Esophagus squamous epithelium (tissue), 5 donors: ENCODE data around the gene DIDO1. TPM values are rescaled to one million over a fixed set of nuclear protein-coding genes. Genes with fewer than 3 reads are reported as not detected.

Source experiments
- DNase-seq: peaks from one replicate; lab custom pipeline; 2025; lab: John Stamatoyannopoulos, UW
- H3K27ac ChIP-seq, 4 donors: fragments of 200-600 bp; sonication (generic); one replicate each; pipeline ENCODE4 v1.5.1; 2016 to 2019; ENCODE audit warnings: mild to moderate bottlenecking in 1 of 4
- H3K27me3 ChIP-seq, 4 donors: fragments of 200-600 bp; sonication (generic); 1 replicate in 3 of 4; 2 replicates in 1 of 4; pipeline versions ENCODE4 v1.5.1 to v1.6.0; 2017 to 2021; ENCODE audit warnings: antibody characterized with exemption in 1 of 4
- H3K36me3 ChIP-seq, 3 donors: fragments of 200-600 bp; sonication (generic); one replicate each; pipeline ENCODE4 v1.5.1; 2016 to 2019
- H3K4me1 ChIP-seq, 3 donors: fragments of 200-600 bp; sonication (generic); one replicate each; pipeline ENCODE4 v1.5.1; 2017 to 2019
- H3K4me3 ChIP-seq, 4 donors: fragments of 200-600 bp; sonication (generic); 1 replicate in 3 of 4; 2 replicates in 1 of 4; pipeline ENCODE4 v1.5.1; 2016 to 2019; ENCODE audit warnings: mild to moderate bottlenecking in 2 of 4, moderate library complexity in 1 of 4
- H3K9me3 ChIP-seq, 3 donors: fragments of 200-600 bp; sonication (generic); one replicate each; pipeline ENCODE4 v1.5.1; 2016 to 2019
- POLR2A ChIP-seq, 4 donors: fragments of 450-650 bp; IDR thresholded peaks; one replicate each; pipeline ENCODE4 v1.6.1; 2017; ENCODE audit warnings: antibody characterized with exemption in 4 of 4, mild to moderate bottlenecking in 4 of 4, moderate library complexity in 3 of 4
- WGBS, 2 donors: methylation state at CpG; one replicate each; pipeline ENCODE4 v1.1.5; 2018; 5-methylcytosine and 5-hydroxymethylcytosine counted together
- intact Hi-C: fragments of 100-400 bp; cut with DNase I; formaldehyde crosslinking; loops from one replicate; pipeline ENCODE4 v1.15.0; 2022
- total RNA-seq, 4 donors: library from RNA; depleted of rRNA; stranded (reverse); fragments of >200 nt; gene quantifications; one replicate each; pipeline ENCODE4 v1.1.0, GENCODE V29; 2016
- TF ChIP-seq, protein P1 (sequence below), 6 experiments: fragments of 450-650 bp in 4 of 6; fragments of 200-600 bp in 2 of 6; sonication (generic) in 2 of 6; IDR thresholded peaks; one replicate each; pipeline ENCODE4 v1.5.1; 2016 to 2019; ENCODE audit warnings: antibody characterized with exemption in 6 of 6, mild to moderate bottlenecking in 4 of 6, moderate library complexity in 4 of 6
- donor health status: DM: yes; HTN: yes; CAD: no.

The DIDO1 gene
- total RNA-seq, 4 donors from 2014 or later, result 27.6 to 57.8 (median 36.7) TPM

DNA sequence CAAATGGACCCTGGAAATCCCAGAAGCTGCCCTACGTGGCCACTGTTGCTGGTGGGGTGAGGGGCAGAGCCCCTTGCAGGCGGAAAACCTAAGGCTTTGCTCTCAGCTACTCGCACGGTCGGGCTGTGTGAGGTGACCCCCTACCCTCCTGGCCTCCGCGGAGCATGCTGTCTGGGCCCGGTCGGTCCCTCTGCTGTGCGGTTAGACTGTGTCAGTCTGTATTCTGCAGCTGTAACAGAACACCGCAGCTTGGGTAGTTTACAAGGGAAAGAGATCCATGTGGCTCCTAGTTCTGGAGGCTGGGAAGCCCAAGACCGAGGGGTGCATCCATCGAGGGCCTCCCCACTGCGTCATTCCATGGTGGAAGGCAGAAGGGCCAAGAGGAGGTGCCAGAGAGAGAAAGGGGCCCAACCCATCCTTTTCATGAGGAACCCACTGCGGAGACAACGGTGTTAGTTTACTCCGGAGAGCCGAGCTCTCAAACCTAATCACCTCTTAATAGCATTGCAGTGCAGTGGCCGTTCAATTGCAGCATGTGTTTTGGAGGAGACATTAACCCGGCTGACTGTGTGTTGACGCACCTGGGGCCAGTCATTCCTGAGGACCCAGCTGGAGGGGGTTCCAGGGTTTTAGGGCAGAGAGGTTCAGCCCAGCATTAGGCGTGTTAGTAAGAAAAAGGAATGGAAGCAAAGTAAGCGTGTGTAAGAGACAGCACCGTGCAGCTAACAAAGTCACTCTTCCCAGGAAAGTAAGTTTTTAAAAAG is 91.2 kb downstream of the DIDO1 start:
- Histone ChIP-seq H3K4me3 (no peak overlapping the region), H3K4me1 (peaks cover 23 to 45% (median 25%) of the 10 kb centered on the region in 3 donors), H3K36me3 (no peaks in the 10 kb centered on the region), H3K9me3 (no peaks in the 10 kb centered on the region), H3K27me3 (peaks cover 0 to 22% (median 0%) of the 10 kb centered on the region in 4 donors), H3K27ac (no peak overlapping the region)
- WGBS, 2 donors, result 79 to 80% methylated on average over 14 of the region's 24 CpGs
- intact Hi-C loops, result no loop called here
- no peak for TF ChIP-seq POLR2A (IDR thresholded peaks at IDR 0.05)
- TF ChIP-seq, protein P1, sequence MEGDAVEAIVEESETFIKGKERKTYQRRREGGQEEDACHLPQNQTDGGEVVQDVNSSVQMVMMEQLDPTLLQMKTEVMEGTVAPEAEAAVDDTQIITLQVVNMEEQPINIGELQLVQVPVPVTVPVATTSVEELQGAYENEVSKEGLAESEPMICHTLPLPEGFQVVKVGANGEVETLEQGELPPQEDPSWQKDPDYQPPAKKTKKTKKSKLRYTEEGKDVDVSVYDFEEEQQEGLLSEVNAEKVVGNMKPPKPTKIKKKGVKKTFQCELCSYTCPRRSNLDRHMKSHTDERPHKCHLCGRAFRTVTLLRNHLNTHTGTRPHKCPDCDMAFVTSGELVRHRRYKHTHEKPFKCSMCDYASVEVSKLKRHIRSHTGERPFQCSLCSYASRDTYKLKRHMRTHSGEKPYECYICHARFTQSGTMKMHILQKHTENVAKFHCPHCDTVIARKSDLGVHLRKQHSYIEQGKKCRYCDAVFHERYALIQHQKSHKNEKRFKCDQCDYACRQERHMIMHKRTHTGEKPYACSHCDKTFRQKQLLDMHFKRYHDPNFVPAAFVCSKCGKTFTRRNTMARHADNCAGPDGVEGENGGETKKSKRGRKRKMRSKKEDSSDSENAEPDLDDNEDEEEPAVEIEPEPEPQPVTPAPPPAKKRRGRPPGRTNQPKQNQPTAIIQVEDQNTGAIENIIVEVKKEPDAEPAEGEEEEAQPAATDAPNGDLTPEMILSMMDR (IDR thresholded peaks at IDR 0.05), result no peak
- no peak for DNase-seq

DNA sequence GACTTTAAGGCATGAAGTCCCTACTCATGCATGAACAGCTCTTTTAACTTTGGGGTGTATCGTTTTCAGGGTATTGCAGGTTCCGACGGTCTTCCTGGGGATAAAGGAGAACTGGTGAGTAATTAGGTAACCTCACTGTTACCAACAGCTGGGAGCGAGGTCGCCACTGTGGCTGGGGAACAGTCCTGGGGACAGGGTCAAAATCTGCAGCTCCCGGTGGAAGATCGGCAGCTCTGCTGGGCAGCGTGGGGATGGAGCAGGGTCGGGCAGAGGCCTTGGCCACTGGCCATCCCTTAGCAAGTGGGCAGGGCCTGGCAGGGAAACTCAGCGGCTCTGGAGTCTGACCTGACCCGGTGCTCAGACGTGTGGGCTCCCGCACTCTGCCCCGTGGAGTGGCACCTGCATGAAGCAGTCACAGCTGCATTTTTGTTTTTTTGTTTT is 93.3 kb downstream of the DIDO1 start:
- H3K27me3 ChIP-seq, result peaks cover 0 to 20% (median 0%) of the 10 kb centered on the region in 4 donors
- TF ChIP-seq, protein P1 (IDR thresholded peaks at IDR 0.05), result no peak
- no peak for TF ChIP-seq POLR2A (IDR thresholded peaks at IDR 0.05)
- H3K36me3 ChIP-seq, result no peaks in the 10 kb centered on the region
- H3K9me3 ChIP-seq, result no peaks in the 10 kb centered on the region
- H3K27ac ChIP-seq, result peak overlapping the region in 1 of 4 donors; percentile 56
- DNase-seq, result no peak
- intact Hi-C loops, result no loop called here
- 41 to 45% methylated on average over 4 to 14 of the region's 14 CpGs for WGBS, 2 donors
- H3K4me3 ChIP-seq, result peak overlapping the region in 1 of 4 donors; percentile 47
- H3K4me1 ChIP-seq, result peaks cover 23 to 41% (median 25%) of the 10 kb centered on the region in 3 donors

DNA sequence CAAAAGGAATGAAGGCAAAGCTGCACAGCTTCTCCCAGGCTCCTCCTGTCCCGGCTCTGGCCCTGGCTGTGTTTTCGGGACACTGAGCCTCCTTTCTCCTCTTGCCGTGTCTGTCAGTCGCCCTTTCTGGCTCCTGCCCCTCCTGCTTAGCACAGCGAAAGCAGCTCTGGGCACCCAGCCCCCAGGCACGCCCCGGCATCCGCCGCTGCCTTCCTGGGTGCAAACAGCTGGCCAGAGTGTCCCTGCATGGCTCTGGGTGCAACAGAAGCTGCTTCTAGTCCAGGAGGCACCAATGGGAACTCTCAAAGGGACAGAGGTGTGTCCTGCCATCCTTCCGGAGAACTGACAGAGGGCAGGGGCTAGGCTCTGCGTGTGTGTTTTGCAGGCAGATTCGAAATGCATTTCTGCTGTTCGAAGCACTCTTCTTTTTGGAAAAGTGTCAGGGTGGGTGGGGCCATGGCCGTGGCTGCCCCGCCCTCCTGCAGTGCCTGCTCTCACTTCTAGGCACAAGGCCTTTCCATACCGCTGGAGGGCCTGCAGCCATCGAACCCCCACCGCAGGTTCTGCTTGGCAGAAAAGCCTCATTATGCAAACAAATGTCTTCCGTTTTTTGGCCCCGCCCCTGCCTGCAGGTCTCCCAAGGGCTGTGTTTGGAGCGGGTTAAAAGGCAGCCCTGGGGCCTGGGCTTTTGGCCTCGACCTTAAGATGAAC is 93.9 kb downstream of the DIDO1 start:
- peaks cover 0 to 24% (median 0%) of the 10 kb centered on the region in 4 donors for H3K27me3 ChIP-seq
- H3K4me1 ChIP-seq, result peaks cover 23 to 36% (median 25%) of the 10 kb centered on the region in 3 donors
- 9 to 25% methylated on average over 8 of the region's 22 CpGs for WGBS, 2 donors
- DNase-seq, result no peak
- TF ChIP-seq POLR2A (IDR thresholded peaks at IDR 0.05), result no peak
- TF ChIP-seq, protein P1 (IDR thresholded peaks at IDR 0.05), result no peak
- peak overlapping the region in 3 of 4 donors; percentile 18 to 56 (median 35) for H3K27ac ChIP-seq
- intact Hi-C loops, result no loop called here
- no peaks in the 10 kb centered on the region for H3K9me3 ChIP-seq
- no peaks in the 10 kb centered on the region for H3K36me3 ChIP-seq
- peak overlapping the region in 2 of 4 donors; percentile 8 to 47 for H3K4me3 ChIP-seq

DNA sequence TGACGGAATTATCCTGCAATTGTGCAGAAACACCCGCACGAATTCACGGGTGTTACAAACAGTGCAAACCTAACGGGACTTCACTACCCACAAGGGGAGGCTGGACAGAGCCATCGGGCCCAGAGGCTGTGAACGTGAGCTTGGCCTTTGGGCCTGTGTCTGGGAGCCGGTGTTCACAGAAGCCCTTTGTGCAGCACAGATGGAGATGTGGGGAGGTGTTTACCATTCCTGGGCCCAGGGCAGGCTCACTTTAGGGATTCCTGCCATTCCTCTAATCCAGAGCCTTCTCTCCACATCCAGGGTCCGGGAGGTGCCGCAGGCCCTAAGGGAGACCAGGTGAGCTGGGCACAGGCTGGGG is 94.5 kb downstream of the DIDO1 start:
- H3K36me3 ChIP-seq, result no peaks in the 10 kb centered on the region
- peaks cover 23 to 36% (median 25%) of the 10 kb centered on the region in 3 donors for H3K4me1 ChIP-seq
- peaks cover 0 to 19% (median 0%) of the 10 kb centered on the region in 4 donors for H3K27me3 ChIP-seq
- WGBS, 2 donors, result 30 to 60% methylated on average over 3 to 7 of the region's 10 CpGs
- DNase-seq, result no peak
- intact Hi-C loops, result no loop called here
- peak overlapping the region in 3 of 4 donors; percentile 18 to 56 (median 35) for H3K27ac ChIP-seq
- peak overlapping the region in 1 of 4 donors; percentile 47 for H3K4me3 ChIP-seq
- TF ChIP-seq, protein P1 (IDR thresholded peaks at IDR 0.05), result no peak
- TF ChIP-seq POLR2A (IDR thresholded peaks at IDR 0.05), result no peak
- H3K9me3 ChIP-seq, result no peaks in the 10 kb centered on the region
